HUDEP-2 (cell line): ENCODE data around the gene FOXS1.

Experiments
- DNase-seq, 76 experiments: peaks; one replicate each; lab custom pipeline; 2025; ENCODE audit not compliant: unreplicated experiment in 76 of 76; lab: John Stamatoyannopoulos, UW

Gene FOXS1

GRCh38 chr20:31845300-31845863 lies at the start of gene FOXS1:
TSS of gene FOXS1 (minus strand) at chr20:31845604. CDS start at chr20:31845542, 62 bp downstream.
- DNase-seq, result no peak

DNA sequence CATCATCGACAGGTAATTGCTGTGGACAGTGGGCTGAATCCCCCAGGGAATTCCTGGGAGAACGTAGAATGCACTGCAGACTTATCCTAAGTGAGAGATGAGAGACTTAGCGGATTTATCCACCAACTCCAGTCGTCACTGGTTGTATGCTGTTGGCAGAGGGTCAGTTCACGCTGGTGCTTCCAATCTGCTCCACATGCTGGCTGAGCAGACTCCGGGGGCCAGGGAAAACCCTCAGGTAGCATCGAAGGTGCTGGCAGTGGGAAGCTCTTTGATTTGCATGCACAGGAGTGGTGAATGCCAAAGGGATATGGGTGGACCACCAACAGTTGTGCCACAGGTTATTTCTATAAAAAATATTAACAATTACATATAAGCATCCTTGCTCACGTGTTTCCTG lies 45.2 kb upstream of the FOXS1 start:
- no peak for DNase-seq

GRCh38 chr20:31883829-31884228 lies 38.4 kb upstream of the FOXS1 start:
- DNase-seq, result no peak

DNA sequence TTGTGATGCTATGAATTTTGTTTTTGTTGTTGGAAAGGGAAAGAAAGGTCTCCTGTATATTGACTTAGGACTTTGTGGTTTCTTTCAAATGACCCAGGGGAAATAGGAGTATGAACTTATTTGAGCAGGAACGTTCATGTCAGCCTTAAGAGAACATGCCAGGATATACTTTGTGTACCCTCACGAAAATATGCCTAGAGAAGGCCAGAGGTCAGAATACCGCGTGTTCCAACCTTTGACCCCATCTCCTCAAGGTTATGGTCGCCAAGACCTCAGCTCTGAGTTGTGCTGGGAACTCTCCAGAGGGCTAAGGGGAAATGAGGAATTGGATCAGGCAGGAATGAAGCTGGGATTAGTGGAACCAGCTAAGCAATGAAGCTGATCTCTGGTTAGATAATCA lies 36.5 kb upstream of the FOXS1 start:
- no peak for DNase-seq

DNA sequence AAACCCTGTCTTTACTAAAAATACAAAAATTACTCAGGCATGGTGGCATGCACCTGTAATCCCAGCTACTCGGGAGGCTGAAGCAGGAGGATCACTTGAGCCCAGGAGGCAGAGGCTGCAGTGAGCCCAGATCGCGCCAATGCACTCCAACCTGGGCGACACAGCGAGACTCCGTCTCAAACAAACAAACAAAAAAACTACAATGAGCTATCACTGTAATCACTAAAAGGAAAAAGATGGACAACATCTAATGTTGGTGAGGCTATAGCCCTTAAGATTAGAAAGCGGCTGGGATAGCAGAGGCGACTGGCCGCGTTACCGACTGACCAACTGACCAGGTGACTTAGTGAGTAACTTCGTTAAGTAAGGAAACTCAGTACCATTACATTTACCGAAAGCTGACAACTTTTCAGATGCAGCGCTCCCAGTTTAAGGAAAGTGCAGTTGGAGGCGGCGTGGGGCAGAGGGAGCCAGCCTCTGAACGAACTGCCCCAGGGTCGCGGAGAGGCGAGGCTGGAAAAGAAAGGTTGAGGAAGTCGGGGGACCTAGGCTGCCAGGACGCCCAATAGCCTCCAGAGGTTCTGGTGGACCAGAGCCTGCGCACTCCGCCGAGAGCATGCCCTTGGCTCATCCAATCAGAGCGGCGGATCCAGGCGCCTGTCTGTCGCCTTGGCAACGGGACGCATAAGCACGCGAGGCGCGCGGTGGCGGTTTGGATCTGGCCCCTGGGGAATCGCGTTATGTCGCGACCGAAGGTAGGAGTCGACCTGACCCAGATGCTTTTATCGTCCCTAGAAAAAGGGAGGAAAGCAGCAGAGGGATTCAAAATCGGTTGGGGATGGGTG lies 34.0 kb upstream of the FOXS1 start:
- DNase-seq, result peak in 74 of 76 experiments; percentile 37 to 94 (median 84)

DNA sequence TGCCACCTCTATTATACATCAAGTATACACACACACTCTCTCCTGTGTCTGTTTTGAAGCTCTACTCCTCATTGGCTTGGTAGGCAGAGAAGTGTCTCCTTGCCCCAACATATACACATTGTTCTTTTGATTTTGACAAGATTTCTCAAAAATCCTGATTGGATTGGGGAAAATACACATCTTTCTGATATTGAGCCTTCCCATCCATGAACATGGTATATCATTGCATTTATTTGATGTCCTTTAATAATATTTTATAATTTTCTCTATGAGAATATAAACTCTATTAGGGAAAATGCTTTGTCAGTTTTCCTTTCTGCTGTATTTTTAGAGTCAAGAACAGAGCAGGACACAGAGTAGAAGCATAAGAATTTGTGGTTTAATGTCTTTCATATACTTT lies 32.3 kb upstream of the FOXS1 start:
- no peak for DNase-seq

DNA sequence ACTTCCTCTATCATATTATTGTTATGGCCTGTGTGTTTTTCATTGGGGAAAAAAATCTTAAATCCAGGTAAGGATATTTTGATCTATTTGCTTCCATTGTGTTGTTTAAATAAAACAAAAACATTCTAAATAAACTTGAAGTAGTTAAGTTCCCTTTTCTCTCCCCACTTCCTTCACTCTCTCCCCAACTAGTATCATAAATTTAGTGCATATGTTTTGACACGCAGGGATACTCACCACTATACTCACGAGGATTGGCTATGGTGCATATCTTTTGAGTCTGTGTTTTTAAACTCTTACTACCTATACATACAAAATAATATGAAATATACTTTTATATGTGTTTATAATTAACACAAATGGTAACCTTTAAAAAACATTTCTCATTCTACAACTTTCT lies 30.3 kb upstream of the FOXS1 start:
- DNase-seq, result no peak

GRCh38 chr20:31872406-31872805 lies 27.0 kb upstream of the FOXS1 start:
- no peak for DNase-seq

DNA sequence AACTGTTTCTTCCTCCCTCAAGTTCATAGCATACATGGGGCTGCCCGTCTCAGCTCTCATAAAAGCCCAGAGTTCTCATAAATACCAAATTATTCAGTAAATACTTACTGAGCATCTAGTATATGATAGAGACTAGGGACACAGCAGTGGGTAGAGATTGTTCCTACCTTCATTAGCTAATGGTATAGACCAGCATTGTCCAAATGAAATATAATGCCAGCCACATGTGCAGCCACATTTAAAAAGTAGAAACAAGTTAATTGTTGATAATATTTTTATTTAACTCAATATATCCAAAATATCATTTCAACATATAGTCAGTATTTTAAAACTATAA lies 26.2 kb upstream of the FOXS1 start:
- DNase-seq, result no peak

DNA sequence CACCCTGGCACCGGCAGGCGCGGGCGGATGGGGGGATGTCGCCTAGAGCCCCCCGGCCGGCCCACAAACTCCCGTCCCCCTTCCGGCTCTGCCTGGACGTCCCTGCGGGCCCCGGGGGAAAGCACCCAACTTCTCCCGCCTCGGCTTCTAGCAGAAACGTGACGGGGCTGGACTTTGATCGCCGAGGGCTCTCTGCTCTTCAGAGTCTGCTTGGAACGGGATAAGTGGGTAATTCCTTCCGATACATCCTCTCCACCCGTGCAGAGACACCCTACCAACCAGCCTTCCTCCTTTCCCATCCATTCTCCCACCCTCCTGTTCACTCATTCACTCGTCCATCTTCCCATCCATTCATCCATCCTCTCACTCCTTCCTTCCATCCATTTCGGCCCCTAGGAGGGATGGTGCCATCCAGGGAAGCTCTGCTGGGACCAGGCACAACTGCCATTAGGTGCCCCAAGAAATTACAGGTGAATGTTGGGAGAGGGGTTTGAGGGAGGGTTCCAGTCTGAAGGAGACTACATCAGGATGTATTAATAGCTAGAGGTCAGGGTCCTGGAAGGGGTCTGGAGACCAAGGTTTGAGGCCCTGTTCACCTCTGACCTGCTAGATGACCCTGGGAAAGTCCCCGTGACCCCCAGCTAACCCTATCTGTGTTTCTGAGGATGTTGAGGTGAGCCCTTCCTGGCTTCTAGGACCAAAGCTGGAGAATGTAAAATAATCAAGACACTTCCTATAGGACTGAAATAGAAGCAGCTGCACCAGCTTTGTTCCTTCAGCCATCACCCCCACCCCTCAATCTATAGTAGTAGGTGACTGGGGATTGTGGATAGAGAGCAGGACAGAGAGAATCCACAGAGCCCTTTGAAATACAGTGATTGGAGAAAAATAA lies 25.6 kb upstream of the FOXS1 start:
- no peak for DNase-seq

- DNase-seq, result no peak
These were observed 24.7 kb upstream of the FOXS1 start, which contains the start of the genes DUSP15 and TTLL9 for GRCh38 chr20:31869942-31870725. TSS of gene DUSP15 (minus strand) at chr20:31870527. CDS start at chr20:31870337, 190 bp downstream. TSS of gene TTLL9 (plus strand) at chr20:31870634. CDS start at chr20:31871127, 493 bp downstream.

DNA sequence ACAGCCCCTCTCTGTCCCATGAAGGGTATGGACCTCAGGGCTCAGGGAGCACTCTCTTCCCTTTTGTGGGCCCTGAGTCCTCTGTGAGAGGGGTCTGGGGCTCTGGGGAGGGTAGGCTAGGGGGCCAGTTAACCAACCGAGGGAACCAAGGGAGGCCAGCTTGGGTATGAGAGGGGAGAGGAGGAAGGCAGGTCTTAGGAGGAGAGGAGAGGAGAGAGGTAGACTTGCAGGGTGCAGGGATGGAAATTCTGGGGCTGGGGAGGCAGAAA lies 24.2 kb upstream of the FOXS1 start:
- no peak for DNase-seq

- DNase-seq, result no peak
These were observed 23.7 kb upstream of the FOXS1 start for GRCh38 chr20:31868853-31869672.

DNA sequence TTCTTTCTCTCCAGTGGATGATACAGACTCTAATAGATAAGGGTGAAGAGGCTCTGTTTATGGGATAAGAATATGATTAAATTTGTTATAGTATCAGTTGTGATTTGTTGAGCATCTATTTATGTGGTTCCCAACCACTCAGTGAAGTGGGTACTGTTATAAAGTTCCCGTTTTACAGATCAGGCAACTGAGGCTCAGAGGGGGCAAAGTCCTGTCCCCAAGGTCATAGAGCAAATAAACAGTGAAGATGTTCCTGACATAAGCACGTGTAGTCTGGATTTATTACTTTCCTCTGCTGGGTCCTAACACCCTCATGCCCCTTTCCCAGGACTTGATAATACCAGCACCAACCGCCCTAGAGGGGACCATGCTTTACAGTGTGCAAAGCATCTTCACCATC lies 20.8 kb upstream of the FOXS1 start:
- no peak for DNase-seq

DNA sequence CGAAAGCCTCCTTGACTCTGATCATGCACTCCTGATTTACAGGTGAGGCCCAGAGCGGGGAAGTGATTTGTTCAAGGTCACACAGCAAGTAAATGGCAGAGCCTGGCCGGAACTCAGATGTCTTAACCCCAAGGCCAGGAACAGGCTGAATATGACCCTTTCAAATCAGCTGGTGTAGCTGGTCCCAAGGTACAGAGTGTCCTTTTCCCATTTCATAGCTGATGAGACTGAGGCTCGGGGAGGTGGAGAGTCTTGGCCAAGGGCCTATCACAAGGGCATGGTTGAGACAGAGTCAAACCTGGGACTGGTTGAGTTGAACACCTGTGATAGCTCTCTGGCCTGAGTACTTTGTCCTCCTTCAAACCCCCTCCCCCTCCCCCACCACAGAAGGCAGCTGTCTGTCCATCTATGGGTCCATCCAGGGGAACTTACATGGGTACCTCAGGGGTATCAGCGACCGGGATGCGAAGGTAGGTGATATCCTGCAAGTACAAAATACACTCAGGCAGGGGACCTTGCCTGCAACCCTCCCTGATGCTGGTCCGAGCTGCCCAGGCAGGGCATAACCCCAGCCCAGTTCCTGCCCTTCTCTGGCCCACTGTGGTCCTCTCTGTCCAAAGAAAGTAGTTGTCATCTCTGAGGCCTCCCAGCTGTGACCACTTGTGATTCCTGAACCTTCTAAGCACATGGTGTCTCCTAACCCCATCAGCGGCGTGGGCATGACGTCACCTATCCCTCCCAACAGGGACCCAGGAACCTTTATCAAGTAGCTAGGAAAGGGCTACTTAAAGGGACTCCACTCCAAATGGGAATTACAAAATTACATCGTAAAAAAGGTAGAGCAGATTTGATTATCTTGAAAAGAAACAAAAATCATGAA lies 19.4 kb upstream of the FOXS1 start:
- DNase-seq, result no peak

- no peak for DNase-seq
These were observed 18.1 kb upstream of the FOXS1 start for GRCh38 chr20:31863296-31864085.

- DNase-seq, result no peak
These were observed 17.1 kb upstream of the FOXS1 start for GRCh38 chr20:31862506-31862905.

- no peak for DNase-seq
These were observed 16.7 kb upstream of the FOXS1 start for GRCh38 chr20:31862157-31862470.
